ENCODE data around the gene WDR48. TPM values are rescaled to one million over a fixed set of nuclear protein-coding genes. Genes with fewer than 3 reads are reported as not detected.

The WDR48 gene
- total RNA-seq, 4 donors from 2014 or later, result 21.6 to 41.1 (median 28.5) TPM

GRCh38 chr3:39144748-39145380, 93.0 kb downstream of the WDR48 start:
- peak in 1 of 2 donors; percentile 79 for DNase-seq (ENCODE audit: low spot score in 2 of 2)
- TF ChIP-seq POLR2A (IDR thresholded peaks at IDR 0.05) (no peak), CTCF (IDR thresholded peaks at IDR 0.05) (no peak)
- WGBS, 2 donors, result 73 to 83% methylated on average over 23 of the region's 23 CpGs
- intact Hi-C loops (cut with DNase I; ENCODE audit: low total_unique reads), result no loop called here
- H3K4me3 ChIP-seq (ENCODE audit: low read depth, poor library complexity, severe bottlenecking), result no peak overlapping the region

GRCh38 chr3:39146083-39146501, 94.3 kb downstream of the WDR48 start:
- TF ChIP-seq CTCF (IDR thresholded peaks at IDR 0.05) (no peak), POLR2A (IDR thresholded peaks at IDR 0.05) (no peak)
- intact Hi-C loops (cut with DNase I; ENCODE audit: low total_unique reads), result no loop called here
- peak in 1 of 2 donors; percentile 88 for DNase-seq (ENCODE audit: low spot score in 2 of 2)
- H3K4me3 ChIP-seq (ENCODE audit: low read depth, poor library complexity, severe bottlenecking), result no peak overlapping the region
- WGBS, 2 donors, result 32 to 35% methylated on average over 11 of the region's 11 CpGs

Small RNA genes lying within 50 kb of the gene (microRNA-seq; reads per million reads assigned to microRNA genes)
- 0 reads per million in 2 donors for gene MIR6822 (ENCODE audit: borderline number of aligned reads in 1 of 2, borderline replicate concordance in 2 of 2)

Other genes with a start within 250 kb of the WDR48 start
- not detected for gene SCN10A, start 235.8 kb upstream of the WDR48 start, total RNA-seq
- under 1 TPM in 3 of 4 donors, not detected in 1; 0.03 to 0.10 (median 0.04) TPM for gene SCN11A, start 72 bp upstream of the WDR48 start, total RNA-seq
- 10 to 100 TPM; 40.1 to 87.4 (median 56.4) TPM for gene GORASP1, start 55.6 kb downstream of the WDR48 start, total RNA-seq
- gene TTC21A, start 55.7 kb downstream of the WDR48 start, total RNA-seq, result 1 to 10 TPM; 2.7 to 5.6 (median 4.9) TPM
- 10 to 100 TPM; 63.7 to 97.1 (median 82.2) TPM for gene CSRNP1, start 101.6 kb downstream of the WDR48 start, total RNA-seq
- not detected for gene XIRP1, start 140.6 kb downstream of the WDR48 start, total RNA-seq
- gene CX3CR1, start 228.0 kb downstream of the WDR48 start, total RNA-seq, result 1 to 10 TPM in 2 of 4 donors, under 1 TPM in 2; 0.23 to 1.5 (median 0.97) TPM

Data from lower leg skin (tissue), 4 donors.